ENCODE data around the gene GPC5.
"Not testable (repeated sequence)": the region's sequence is repeated elsewhere in the genome, so short reads cannot be mapped to it uniquely, and the experiment has no call there.

The GPC5 gene

DNA sequence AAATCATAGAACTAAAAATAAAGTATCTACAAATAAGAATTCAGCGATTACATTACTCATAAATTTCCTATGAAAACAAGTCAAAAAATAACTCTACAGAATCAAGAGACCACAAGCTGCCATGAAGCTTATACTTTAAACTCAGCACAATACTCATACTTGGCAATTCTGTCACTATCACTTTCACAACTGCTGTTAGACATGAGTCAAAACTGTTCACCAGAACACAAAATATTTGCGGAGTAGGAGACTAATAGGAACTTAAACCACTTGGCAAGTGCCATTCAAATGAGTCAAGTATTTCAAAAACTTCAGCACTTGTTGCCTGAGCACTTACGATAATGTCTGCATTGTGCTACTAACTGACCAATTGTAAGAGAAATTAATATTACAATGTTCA is 1440.4 kb downstream of the GPC5 start:
- no peak for DNase-seq (ENCODE audit: low spot score)

DNA sequence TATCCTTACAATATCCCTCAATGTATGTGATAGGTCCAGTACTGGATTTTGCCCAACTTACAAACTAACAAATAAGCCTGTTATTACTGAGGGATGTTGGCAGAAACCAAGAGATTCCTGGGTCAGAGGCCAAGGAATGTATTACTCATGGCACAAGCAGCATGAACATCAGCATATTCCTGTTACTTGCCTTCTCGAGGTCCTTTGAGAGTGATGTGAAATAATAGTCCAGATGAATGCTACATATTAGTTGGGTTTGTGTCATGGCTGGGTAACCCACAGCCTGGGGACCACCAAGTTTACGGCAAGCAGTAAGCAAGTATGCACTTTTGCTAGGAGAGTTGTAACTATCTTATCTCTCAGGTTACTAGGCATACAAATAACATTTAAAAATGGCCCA is 1443.7 kb downstream of the GPC5 start:
- no peak for DNase-seq (ENCODE audit: low spot score)

DNA sequence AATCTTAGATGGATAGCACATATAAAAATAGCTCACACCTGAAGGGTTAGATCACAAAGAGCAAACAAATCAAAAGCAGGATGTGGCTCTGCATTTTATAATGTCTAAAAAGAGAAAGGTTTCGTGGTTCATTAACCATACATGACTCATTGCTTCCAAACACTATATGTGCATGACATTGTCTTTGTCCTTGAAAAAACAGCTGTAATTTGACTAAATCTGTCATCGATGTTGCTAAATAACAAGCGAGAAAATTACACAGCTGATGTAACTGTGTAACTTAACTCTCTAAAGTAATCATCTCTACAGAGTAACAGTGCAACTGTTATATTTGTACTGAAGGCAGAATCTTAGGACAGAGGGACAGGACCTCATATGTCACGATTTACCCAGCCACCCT is 1445.1 kb downstream of the GPC5 start:
- DNase-seq (ENCODE audit: low spot score) = no peak

GRCh38 chr13:92849381-92849780 is 1451.0 kb downstream of the GPC5 start:
- DNase-seq (ENCODE audit: low spot score) = no peak

- no peak for DNase-seq (ENCODE audit: low spot score)
Measured at GRCh38 chr13:92864584-92865284, 1466.3 kb downstream of the GPC5 start.

GRCh38 chr13:92873029-92873428 is 1474.6 kb downstream of the GPC5 start:
- no peak for DNase-seq (ENCODE audit: low spot score)

DNA sequence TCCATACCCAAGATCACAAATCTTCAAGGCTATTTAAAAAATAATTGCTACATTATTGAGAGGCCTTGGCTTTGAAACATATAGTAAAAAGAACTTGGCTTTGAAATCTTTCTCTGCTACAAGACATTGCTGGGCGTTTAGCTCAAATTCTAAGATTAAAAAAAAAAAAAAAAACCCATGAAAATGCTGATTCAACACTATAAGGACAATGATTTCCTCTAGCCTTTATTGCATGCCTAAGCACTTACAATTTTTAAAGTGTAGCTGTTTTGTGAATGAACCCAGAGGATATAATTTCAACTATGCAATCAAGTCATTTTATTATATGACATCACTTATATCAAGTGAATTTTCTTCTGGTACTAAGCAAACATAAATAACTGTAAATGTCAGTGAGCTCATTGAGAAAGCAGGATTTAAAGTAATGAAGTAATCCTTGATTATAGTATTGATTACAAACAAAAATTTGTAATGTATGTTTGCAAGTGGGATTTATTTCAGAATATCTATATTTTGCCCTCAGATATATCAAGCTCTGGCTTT is 1488.2 kb downstream of the GPC5 start:
- no peak for DNase-seq (ENCODE audit: low spot score)

GRCh38 chr13:92894447-92894846 is 1496.0 kb downstream of the GPC5 start:
- DNase-seq (ENCODE audit: low spot score) = no peak

DNA sequence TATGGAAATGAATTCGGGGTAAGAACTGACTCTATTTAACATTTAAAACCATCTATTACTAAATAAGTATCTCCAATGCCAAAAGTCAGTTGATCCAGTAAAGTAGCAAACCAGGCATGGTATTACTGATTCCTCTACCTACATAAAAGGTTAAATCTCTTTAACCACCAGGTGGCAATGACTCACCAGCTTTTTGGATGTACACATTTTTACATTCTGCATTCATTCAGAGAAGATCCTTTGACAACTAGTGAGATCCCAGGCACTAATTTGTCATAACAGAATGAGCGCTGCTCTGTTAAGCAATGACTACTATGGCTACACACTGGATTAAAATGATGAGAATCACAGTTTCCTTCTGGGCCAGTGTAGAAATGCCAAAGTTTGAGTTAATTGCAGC is 1498.4 kb downstream of the GPC5 start:
- DNase-seq (ENCODE audit: low spot score) = no peak

GRCh38 chr13:92898946-92899345 is 1500.5 kb downstream of the GPC5 start:
- not testable (repeated sequence) for DNase-seq (ENCODE audit: low spot score)

GRCh38 chr13:92900446-92900845 is 1502.0 kb downstream of the GPC5 start:
- DNase-seq (ENCODE audit: low spot score) = no peak

DNA sequence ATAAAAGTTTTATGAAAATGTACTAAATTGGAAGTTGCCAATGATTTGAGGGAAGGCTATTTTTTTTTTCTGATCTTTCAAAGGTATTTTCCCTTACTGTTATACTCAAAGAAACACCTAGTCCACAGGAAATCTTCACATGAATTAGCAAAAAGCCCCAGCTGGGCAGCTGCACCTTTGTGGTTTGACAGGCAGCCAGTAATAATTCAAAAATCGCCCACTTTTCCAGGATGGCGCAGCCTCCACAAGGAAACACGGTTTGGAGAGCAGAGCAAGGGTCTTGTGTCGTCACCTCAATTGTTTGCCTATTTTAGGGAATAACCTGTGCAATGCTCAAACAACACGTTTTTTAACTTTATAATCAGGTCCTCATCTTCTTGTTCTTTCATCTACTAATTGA is 1503.3 kb downstream of the GPC5 start:
- no peak for DNase-seq (ENCODE audit: low spot score)

DNA sequence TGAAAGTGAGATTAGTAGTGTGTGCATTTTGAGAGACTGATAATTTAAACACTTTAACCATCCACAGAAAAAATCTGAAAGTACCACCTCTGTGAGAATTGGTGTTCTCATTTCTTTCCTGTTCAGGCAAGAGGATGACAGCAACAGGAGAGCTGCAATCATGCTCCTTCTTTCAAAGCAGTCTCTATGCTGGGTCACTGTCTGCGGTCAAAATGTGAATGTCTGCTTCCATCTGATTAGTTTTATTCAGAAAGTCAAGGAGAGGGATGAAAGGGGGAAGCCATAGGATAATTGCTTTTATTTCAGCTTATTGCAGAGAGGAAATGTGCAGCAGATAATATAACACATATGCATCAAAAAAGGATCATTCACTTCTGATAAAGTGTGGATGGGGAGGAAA is 1514.2 kb downstream of the GPC5 start:
- no peak for DNase-seq (ENCODE audit: low spot score)

- no peak for DNase-seq (ENCODE audit: low spot score)
Measured at GRCh38 chr13:92913840-92914239, 1515.4 kb downstream of the GPC5 start.
